Esophagus squamous epithelium (tissue), 4 donors: ENCODE data around the gene FOXP1.

Experiments used
- POLR2A ChIP-seq, 4 donors: fragments of 450-650 bp; IDR thresholded peaks; one replicate each; pipeline ENCODE4 v1.6.1; 2017; ENCODE audit warnings: antibody characterized with exemption in 4 of 4, mild to moderate bottlenecking in 4 of 4, moderate library complexity in 3 of 4
- TF ChIP-seq, protein P1 (sequence below), 6 experiments: fragments of 450-650 bp in 4 of 6; fragments of 200-600 bp in 2 of 6; sonication (generic) in 2 of 6; IDR thresholded peaks; one replicate each; pipeline ENCODE4 v1.5.1; 2016 to 2019; ENCODE audit warnings: antibody characterized with exemption in 6 of 6, mild to moderate bottlenecking in 4 of 6, moderate library complexity in 4 of 6

DNA sequence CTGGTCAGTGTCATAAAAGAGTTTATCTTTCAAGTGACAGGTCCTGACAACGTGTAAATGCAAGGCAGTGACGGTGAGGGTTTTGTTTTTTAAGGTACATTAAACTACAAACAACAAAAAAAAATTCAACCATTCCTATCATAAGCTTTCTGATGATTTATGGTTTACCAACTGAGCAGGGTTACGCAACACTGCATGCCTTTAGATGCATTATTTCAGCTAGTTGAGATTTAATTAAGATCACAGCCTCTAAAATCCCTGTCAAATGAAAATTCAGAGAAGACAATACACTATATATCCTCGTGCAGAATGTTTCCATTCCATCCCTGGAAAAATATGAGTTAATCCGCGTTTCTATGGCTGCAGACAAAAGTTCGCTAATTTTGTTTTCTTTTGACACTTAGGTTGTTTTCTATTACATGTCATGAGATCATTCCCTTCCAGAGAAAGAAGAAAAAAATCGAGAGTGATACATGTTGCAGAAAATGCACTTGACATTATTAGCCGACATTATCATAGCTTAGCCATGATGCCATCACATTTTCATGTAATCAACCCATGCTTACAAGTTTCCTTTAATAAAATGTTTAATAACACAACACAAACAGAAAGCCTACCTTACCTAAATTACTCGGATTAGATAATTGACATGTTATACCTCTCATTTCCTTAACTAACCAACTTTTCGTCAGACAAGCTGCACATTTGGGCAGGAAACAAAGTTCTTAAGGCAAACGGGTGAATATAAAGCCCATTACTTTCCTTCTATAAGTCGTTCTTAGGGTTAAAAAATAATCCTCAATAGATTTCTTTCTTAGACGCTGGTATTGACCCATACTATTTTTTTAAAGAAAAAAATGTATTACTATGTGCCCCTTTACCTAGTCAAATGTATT is 521.2 kb downstream of the FOXP1 start:
- TF ChIP-seq, protein P1, sequence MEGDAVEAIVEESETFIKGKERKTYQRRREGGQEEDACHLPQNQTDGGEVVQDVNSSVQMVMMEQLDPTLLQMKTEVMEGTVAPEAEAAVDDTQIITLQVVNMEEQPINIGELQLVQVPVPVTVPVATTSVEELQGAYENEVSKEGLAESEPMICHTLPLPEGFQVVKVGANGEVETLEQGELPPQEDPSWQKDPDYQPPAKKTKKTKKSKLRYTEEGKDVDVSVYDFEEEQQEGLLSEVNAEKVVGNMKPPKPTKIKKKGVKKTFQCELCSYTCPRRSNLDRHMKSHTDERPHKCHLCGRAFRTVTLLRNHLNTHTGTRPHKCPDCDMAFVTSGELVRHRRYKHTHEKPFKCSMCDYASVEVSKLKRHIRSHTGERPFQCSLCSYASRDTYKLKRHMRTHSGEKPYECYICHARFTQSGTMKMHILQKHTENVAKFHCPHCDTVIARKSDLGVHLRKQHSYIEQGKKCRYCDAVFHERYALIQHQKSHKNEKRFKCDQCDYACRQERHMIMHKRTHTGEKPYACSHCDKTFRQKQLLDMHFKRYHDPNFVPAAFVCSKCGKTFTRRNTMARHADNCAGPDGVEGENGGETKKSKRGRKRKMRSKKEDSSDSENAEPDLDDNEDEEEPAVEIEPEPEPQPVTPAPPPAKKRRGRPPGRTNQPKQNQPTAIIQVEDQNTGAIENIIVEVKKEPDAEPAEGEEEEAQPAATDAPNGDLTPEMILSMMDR (IDR thresholded peaks at IDR 0.05) = no peak
- TF ChIP-seq POLR2A (IDR thresholded peaks at IDR 0.05) = no peak
